Kidney capillary endothelial cell (primary cell): ENCODE data around the gene DBN1.
A peak's percentile ranks its signal among the peaks of the same experiment; 100 is the strongest.

Experiments
- DNase-seq: peaks from one replicate; pipeline ENCODE4 v3.0.0-alpha.2; 2018; ENCODE audit warnings: low spot score

Gene DBN1

GRCh38 chr5:177472460-177473442, 683 bp downstream of the DBN1 start:
- DNase-seq, result no peak

- DNase-seq, result no peak
Observed at GRCh38 chr5:177471610-177472356, 1.7 kb downstream of the DBN1 start.

DNA sequence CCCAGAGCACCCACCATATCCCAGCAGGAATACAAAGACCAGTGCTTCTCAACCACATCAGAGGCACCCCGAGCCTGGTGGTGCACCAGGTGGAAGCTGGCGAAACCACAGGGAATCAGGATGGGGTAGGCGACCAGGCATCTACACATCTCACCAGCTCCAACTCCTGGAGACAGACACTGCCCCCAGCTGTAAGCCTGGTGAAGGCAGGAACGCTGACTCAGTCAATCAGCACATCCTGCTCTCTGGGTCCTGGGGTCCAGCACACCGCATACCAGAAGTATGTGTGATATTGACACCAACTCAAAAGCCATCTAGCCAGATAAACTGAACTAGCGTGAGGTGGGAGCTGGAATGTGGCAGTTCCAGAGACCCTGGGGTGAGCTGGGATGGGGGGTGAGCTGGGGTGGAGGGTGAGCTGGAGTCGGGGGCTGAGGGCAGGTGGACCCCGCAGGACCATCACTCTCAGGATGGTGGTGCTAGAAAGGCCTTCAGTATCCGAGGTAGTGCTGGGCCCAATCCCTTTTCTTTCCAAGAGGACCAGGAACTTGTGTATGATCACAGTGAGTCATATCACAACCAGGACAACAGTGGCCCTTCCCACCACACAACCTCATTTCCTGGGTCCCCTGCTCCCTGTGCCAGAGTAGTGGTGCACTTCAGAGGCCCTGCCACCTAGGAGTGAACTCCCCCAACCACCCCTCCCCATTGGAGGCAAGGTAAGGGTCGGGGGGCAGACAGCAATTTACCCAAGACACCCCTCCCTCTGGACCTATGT, 2.5 kb downstream of the DBN1 start:
- DNase-seq, result peak; percentile 59

DNA sequence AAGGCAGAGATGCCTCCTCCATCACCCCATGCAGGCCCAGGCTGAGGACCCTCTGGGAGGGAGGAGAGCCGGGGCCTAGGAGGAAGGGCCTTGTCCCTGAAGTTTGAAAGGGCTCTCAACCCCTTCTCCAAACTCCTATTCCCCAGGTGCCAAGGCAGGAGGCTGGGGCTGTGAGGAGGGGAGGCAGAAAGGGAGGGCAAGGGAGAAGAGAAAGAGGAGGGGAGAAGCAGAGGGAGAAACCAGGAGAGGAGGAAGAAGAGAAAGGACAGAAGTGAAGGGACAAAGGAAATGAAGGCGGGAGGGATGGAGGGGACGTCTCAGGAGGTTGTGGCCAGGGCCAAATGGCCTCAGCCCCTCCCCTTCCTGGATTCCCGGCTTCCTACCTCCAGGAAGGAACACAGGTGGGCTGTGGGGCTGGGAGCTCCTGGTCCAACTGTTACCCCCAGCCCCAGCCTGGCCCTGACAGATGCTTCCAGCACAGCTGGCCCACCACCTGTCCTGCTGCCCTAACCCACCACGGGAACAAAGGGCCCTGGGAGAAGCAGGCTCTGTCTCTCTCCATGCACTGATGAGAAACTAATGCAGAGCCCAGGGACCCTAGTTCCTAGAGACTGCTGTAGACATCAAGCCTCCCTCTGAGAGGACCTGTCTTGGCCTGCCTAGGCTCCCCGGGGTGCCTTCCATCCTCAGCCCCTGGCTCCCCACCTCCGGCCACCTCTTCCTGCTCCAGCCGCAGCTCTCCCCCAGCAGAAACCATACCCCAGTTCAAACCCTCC, 3.5 kb downstream of the DBN1 start:
- no peak for DNase-seq

GRCh38 chr5:177468685-177469628, 4.5 kb downstream of the DBN1 start:
- no peak for DNase-seq

DNA sequence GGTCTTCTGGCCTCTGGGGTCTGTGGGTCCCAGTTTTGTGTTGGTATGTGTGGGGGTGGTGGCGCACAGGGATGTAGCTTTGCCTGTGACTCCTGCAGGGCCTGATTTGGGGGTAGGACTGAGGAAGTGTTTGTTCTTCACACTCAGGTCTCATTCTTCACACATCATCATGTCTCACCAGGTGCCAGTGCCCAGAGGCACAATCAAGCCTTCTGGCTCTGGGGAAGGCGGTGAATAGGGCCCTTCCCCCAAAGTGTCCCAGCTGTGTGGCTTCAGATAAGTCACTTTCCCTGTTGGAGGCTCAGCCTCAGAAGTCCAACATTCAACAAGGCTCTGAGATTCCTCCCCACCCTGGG, 5.1 kb downstream of the DBN1 start:
- DNase-seq, result no peak

DNA sequence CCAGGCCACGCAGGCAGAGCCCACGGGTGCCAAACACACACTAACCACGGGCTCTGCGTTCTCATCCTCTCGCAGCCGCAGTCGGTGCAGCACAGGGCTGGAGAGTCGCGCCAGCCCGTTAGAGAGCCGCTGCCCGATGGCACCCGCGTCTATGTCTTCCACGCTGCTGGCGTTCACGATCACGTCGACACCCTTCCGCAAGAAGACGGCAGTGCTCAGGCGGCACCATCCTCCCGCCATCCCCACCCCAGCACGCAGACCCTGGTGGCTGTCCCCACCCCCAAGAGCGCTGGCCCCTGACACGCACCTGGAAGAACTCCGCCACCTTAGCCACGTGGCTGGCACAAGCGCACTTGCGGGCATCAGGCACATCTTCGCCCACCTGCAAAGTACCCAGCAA, 6.0 kb downstream of the DBN1 start:
- no peak for DNase-seq

- no peak for DNase-seq
Observed at GRCh38 chr5:177466861-177467260, 6.6 kb downstream of the DBN1 start.

DNA sequence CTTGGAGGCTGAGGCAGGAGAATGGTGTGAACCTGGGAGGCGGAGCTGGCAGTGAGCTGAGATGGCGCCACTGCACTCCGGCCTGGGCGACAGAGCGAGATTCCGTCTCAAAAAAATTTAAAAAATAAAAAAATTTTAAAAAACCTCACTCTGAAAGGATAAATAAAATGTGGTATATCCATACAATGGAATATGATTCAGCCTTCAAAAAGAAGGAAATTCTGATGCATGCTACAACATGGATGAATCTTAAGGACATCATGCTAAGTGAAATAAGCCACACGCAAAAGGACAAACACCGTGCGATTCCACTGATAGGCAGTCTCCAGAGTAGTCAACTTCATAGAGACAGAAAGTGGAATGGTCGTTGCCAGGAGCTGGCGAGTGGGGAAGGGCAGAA, 8.4 kb downstream of the DBN1 start:
- no peak for DNase-seq

DNA sequence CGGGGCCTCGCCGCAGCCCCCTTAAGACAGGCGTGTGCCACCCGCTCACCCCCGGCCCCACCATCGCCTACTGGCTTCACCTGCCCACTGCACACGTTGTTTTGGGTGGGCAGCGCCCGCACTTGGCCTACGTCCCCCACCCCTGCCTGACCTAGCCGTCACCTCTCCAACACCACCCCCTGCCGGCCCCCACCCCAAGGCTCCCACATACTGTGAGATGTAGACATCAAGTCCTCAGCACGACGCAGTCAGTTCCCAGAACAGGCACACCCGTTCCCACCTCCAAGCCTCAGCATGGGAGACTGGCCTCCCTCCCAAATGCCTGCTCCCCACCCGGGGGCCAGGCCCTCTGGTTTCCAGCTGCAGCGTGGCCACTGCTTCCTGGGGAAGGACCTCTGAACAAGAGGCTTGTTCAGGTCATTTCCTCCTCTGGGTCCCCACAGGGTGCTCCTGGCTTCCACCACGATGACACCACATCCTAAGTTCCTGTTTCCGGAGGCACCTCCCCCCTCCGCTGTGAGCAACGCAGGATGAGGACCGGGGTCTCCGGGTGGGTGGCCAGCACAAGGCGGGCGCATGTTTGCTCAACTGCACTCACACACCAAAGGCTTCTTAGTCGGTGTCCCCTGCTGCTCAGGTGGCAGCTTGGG, 11.3 kb downstream of the DBN1 start:
- DNase-seq, result peak; percentile 93

GRCh38 chr5:177459819-177460628, 13.4 kb downstream of the DBN1 start:
- DNase-seq, result no peak

- DNase-seq, result no peak
Observed at GRCh38 chr5:177459357-177459756, 14.1 kb downstream of the DBN1 start.

- no peak for DNase-seq
Observed at GRCh38 chr5:177458912-177459350, 14.5 kb downstream of the DBN1 start.

DNA sequence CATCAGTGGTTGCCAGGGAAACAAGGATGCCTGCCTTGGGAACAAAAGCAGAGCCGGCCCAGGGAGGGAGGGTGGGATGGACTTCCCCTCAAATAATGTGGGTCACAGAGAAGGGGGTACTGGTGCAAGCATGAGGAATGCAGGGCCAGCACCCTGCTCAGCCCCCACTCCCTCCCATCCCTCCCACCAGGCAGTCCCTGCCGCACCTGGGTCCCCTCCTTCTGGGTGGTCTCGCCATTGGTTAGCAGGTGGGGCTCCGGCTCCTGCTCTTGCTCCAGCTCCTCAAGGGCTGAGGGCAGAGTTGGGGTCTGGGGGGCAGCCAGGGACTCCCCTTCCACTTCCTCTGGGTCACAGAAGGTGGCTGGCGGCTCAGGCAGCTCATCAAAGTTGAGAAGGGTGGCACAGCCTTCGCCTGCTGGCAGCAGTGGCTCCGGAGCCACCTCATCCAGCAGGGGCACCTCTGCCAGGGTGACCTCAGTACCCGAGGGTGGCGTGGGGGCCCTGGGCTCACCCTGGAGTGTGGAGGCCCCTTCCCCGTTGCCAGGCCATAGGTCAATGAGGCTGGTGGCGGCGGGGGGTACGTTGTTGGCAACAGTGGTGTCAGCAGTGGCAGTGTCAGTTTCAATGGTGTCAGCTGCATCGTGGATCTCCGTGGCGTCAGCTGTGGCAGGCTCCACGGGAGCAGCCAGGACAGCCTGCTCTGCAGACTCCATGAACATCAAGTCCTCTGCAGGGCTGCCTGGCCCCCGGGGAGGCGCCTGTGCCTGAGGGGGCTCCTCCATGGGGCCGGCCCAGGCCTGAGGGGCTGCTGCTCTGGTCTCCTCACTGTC, 15.4 kb downstream of the DBN1 start:
- no peak for DNase-seq

DNA sequence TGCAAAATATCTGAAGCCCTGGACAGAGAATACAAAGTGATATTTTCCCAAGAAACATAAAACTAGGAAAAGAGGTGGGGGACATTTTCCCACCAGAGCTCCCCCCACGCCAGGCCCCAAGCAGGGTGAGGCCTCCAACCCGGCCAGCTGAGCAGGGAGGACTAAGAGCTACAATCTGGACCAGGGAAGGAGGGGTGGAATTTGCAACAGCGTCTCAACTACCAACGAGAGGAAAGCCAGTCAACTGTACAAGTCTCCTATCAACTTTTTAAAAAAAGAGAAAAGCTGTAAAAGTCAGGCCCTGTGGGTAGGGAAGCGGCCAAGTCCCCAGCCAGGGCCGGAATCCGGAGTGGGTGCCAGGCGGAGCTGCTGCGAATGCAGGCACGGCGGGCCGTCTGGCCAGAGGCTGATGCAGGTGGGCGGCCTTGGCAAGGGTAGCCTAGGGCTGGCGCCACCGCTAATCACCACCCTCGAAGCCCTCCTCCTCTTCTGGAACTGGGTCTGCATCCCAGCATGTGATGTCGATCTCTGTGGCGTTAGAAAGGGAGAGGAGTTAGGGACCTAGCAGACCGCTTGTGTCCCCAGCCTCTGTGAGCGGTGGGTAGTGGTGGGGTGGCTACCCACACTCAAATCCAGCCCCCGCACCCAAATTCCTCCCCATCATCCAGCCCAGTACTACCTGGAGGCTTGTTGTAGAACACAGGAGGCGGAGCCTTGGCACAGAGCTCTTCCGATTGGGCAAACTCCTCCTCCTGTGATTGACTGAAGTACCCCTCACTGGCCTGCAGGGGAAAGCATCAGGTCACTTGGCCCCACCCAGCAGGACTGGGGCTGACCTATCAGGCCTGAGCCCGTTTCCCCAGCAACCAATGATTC, 16.2 kb downstream of the DBN1 start:
- DNase-seq, result peak; percentile 97

GRCh38 chr5:177456591-177456964, 16.9 kb downstream of the DBN1 start:
- DNase-seq, result no peak
